SK-N-SH treated with all-trans-retinoic acid at 6 μM for 48 hours (cell line): Measurements from ENCODE around the gene METTL2B.
"Not testable (repeated sequence)": the region's sequence is repeated elsewhere in the genome, so short reads cannot be mapped to it uniquely, and the experiment has no call there.

Experiments
- CSRNP3 ChIP-seq: fragments of 250-450 bp; sonication (Bioruptor Pico); IDR thresholded peaks from 2 replicates; pipeline ENCODE4 v1.5.1; 2021; ENCODE audit warnings: mild to moderate bottlenecking, moderate library complexity
- ISL1 ChIP-seq: fragments of 250-450 bp; sonication (Bioruptor Pico); IDR thresholded peaks from 2 replicates; pipeline ENCODE4 v2.1.2; 2022; ENCODE audit warnings: mild to moderate bottlenecking, moderate library complexity
- PATZ1 ChIP-seq: fragments of 250-450 bp; sonication (Bioruptor Pico); IDR thresholded peaks from 2 replicates; pipeline ENCODE4 v1.8.0; 2020; ENCODE audit warnings: mild to moderate bottlenecking, moderate library complexity, borderline replicate concordance

- not testable (repeated sequence) for TF ChIP-seq PATZ1, ISL1, CSRNP3 (CRISPR knock-in tag)
These were observed 54.8 kb downstream of the METTL2B start for GRCh38 chr7:128531105-128531954.
